H1 (cell line): ENCODE data around the gene MRPL52.

Experiments used
- CREB1 ChIP-seq: IDR thresholded peaks from 2 replicates; pipeline ENCODE4 v1.6.1; 2012; ENCODE audit warnings: inconsistent platforms
- EP300 ChIP-seq, 2 experiments: IDR thresholded peaks; 1 replicate in 1 of 2; 2 replicates in 1 of 2; pipeline ENCODE4 v1.6.1; 2011 to 2012; ENCODE audit warnings: low read depth in 2 of 2, low read length in 2 of 2, mild to moderate bottlenecking in 2 of 2, borderline replicate concordance in 1 of 2, inconsistent platforms in 1 of 2, moderate library complexity in 1 of 2
- EZH2 ChIP-seq: fragments of 200-600 bp; sonication (generic); IDR thresholded peaks from 2 replicates; pipeline ENCODE4 v1.7.1; 2012; ENCODE audit warnings: low read depth, mild to moderate bottlenecking, moderate library complexity, low read length, inconsistent platforms; ENCODE audit not compliant: severe bottlenecking
- MAFK ChIP-seq: IDR thresholded peaks from 2 replicates; pipeline ENCODE4 v1.6.1; 2012; ENCODE audit warnings: low read depth, mild to moderate bottlenecking, improper control_type of control experiment, low read length
- POLR2A ChIP-seq, 2 experiments: IDR thresholded peaks; 1 replicate in 1 of 2; 2 replicates in 1 of 2; pipeline ENCODE4 v1.6.1; 2011; ENCODE audit warnings: low read depth in 2 of 2, low read length in 2 of 2, mild to moderate bottlenecking in 2 of 2; ENCODE audit errors: control extremely low read depth in 1 of 2
- RAD21 ChIP-seq, 2 experiments: IDR thresholded peaks in 1 of 2; conservative IDR thresholded peaks in 1 of 2; 2 replicates each; pipeline ENCODE4 v1.6.1; 2011; ENCODE audit warnings: low read depth in 2 of 2, low read length in 2 of 2, improper control_type of control experiment in 1 of 2, inconsistent platforms in 1 of 2, mild to moderate bottlenecking in 1 of 2, moderate library complexity in 1 of 2
- RFX5 ChIP-seq: IDR thresholded peaks from 2 replicates; pipeline ENCODE4 v1.6.1; 2011; ENCODE audit warnings: low read depth, low read length, improper control_type of control experiment, borderline replicate concordance
- RNF2 ChIP-seq: fragments of 200-900, 300-1000 bp; sonication (generic); IDR thresholded peaks from 2 replicates; pipeline ENCODE4 v1.7.1; 2016; ENCODE audit warnings: borderline replicate concordance, low read depth, mild to moderate bottlenecking, antibody characterized with exemption, low read length; ENCODE audit not compliant: poor library complexity, severe bottlenecking; ENCODE audit errors: missing control alignments
- RXRA ChIP-seq: IDR thresholded peaks from 2 replicates; pipeline ENCODE4 v1.6.1; 2011; ENCODE audit warnings: low read depth, mild to moderate bottlenecking, low read length, moderate library complexity; ENCODE audit not compliant: insufficient read depth
- TF ChIP-seq, protein P1 (sequence below), 3 experiments: IDR thresholded peaks; 1 replicate in 2 of 3; 2 replicates in 1 of 3; pipeline versions ENCODE4 v1.5.1 to v1.6.1; 2011; ENCODE audit warnings: low read length in 3 of 3, mild to moderate bottlenecking in 3 of 3, inconsistent platforms in 2 of 3, low read depth in 1 of 3, moderate library complexity in 1 of 3; ENCODE audit not compliant: insufficient read depth in 1 of 3; ENCODE audit errors: control extremely low read depth in 1 of 3

DNA sequence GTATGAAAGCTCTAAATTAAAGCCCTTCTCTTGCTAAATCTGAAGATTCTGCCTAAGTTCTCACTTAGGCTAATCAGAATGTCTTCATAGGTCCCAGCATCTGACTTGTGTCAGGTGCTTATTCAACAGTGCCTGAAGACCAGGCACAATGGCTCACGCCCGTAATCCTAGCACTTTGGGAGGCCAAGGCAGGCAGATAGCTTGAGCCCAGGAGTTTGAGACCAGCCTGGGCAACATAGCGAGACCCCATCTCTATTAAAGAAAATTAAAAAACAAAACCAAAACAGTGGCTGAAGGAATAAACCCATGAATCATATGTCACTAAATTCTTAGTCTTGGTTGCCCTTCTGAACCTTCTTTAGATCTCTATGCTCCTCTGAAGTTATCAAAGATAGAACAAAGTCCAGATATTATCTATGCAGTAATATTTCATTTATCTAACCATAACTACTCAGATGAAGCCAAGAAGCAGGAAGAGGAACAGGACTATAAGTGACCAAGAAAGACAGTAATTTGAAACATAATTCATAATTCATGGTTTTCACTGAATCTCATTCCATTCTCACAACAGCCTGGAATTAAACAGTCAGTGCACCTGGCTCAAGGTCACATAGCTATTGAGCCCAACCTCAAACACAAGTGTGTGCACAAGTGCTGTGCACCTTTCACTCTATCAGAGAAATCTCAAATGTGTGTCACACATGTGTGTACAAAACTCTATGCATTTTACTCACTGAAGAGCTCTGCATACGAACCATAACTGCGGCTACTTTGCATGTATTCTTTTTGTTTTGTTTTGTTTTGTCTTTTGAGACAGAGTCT, 21.1 kb upstream of the MRPL52 start:
- TF ChIP-seq POLR2A (IDR thresholded peaks at IDR 0.05; ENCODE audit: control extremely low read depth in 1 of 2, low read depth in 2 of 2, low read length in 2 of 2) (no peak), RFX5 (no peak), CREB1 (no peak), RNF2 (no peak), MAFK (no peak), RXRA (no peak), EZH2 (no peak), RAD21 (IDR thresholded peaks at IDR 0.05 in 1 of 2, conservative IDR thresholded peaks at IDR 0.05 in 1 of 2; ENCODE audit: low read depth in 2 of 2, low read length in 2 of 2) (no peak), EP300 (IDR thresholded peaks at IDR 0.05; ENCODE audit: borderline replicate concordance in 1 of 2, low read depth in 2 of 2, low read length in 2 of 2) (no peak)
- TF ChIP-seq, protein P1, sequence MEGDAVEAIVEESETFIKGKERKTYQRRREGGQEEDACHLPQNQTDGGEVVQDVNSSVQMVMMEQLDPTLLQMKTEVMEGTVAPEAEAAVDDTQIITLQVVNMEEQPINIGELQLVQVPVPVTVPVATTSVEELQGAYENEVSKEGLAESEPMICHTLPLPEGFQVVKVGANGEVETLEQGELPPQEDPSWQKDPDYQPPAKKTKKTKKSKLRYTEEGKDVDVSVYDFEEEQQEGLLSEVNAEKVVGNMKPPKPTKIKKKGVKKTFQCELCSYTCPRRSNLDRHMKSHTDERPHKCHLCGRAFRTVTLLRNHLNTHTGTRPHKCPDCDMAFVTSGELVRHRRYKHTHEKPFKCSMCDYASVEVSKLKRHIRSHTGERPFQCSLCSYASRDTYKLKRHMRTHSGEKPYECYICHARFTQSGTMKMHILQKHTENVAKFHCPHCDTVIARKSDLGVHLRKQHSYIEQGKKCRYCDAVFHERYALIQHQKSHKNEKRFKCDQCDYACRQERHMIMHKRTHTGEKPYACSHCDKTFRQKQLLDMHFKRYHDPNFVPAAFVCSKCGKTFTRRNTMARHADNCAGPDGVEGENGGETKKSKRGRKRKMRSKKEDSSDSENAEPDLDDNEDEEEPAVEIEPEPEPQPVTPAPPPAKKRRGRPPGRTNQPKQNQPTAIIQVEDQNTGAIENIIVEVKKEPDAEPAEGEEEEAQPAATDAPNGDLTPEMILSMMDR (IDR thresholded peaks at IDR 0.05; ENCODE audit: control extremely low read depth in 1 of 3, insufficient read depth in 1 of 3, low read depth in 1 of 3, low read length in 3 of 3), result no peak
